Middle frontal gyrus (tissue), 1 donor: ENCODE data around the gene FXYD1.

Experiments used
- DNase-seq: peaks from one replicate; pipeline ENCODE4 v3.0.0-alpha.2; 2015; ENCODE audit warnings: low spot score; ENCODE audit errors: extremely low spot score

The FXYD1 gene

DNA sequence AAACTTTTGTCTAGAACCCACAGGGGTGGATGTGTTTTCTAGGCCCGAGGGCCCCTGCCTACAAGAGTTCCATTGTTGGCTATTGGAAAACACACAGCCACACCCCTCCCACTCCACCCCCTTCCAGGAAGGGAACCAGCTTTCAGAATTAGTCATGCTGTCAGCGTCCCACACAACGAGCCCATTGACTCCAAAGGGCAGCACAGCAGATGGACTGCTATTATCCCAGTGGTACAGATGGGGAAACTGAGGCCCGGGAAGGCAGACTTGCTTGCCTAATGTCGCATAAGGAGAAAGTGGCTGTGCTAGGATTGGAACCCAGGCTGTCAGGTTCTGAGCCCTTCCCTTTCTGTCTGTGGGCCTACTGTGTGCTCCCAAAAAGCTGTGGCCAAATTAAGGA is 31.1 kb upstream of the FXYD1 start:
- peak; percentile 71 for DNase-seq

DNA sequence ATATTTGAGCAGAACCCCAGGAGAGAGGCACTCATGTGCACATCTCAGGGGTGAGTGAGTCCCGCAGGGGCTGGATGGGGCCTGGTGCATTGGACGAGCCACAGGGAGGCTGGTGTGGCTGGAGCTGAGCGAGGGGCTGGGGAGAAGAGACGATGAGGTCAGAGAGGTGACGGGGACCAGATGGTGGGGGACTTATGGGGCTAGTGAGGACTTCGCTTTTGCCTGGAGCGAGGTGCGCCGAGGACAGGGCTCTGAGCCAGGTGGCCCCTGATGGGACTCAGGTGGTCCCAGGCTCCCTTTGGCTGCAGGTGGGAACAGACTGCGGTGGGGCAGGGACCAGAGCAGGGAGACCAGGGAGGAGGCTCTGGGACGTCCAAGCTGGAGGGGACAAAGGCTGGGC is 29.9 kb upstream of the FXYD1 start:
- no peak for DNase-seq

DNA sequence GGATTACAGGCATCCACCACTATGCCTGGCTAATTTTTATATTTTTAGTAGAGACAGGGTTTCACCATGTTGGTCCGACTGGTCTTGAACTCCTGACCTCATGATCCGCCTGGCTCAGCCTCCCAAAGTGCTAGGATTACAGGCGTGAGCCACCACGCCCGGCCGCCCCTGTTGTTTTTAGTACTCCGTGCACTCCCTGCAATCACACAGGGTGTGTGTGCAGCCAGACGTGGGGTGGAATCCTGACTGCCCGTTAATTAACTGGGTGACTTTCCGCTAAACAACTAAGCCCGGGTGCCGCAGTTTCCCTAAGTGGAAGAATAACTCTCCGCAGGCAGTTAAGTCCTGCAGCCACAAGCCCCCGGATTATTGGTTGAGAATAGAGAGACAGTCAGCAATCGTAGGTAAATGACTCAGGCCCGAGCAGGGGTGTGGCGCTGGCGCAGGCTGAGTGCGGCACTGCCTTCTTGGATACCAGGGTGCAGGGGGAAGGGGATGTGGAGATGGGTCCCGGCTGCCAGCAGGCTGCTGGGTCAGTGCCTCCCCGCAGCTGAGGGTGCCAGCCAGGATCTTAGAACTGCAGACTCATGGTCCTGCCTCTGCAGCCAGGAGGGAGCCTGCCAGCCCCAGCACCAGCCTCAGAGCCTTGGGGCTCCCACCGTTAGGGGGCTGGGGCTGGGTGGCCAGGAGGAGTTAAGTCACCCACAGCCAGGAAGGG is 29.1 kb upstream of the FXYD1 start:
- no peak for DNase-seq

DNA sequence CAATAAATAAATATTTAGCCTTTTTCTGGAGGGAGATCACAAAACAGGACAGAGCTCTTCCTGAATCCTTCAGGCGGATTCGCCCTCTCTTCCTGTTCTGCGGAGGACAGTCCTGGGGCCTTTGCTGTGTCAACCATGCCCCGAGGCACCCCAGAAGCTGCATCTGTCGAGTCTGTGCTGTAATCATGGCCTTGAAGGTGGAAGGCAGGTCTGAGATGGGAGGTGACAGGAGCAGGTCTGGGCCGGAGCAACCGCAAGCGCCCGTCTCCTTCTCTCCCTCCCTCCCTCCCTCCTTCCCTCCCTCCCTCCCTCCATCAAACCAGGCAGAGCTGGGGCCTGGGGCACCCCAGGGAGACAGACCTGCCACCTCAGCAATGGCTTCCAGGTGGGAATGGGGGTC is 27.6 kb upstream of the FXYD1 start:
- DNase-seq: no peak

DNA sequence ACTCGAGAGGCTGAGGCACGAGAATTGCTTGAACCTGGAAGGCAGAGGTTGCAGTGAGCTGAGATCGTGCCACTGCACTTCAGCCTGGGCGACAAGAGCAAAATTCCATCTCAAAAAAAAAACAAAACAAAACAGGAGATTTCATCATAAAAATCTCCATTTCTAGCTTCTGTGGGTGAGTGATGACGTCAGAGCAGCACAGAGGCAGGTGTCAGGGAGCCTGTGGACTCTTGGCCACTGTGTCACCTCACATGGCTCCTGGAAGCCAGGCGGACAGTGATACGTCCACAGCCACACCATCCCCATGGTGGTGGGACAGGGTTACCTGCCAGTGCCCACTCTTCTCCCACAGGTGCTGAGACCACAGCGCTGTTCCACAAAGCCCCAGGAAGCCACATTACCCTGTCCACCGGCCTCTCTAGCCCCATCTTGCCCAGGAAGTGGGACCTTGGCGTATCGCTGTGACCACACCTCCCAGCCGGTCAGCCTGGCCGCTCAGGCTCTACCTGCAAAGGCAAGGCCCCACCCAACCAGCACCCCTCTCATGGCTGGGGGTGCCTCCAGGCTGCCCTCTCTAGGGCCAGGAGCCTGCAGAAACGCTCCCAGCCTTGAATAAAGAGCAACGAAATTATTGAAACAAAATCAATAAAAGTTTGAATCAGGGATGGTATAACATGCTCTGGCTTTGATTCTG is 25.5 kb upstream of the FXYD1 start:
- DNase-seq: no peak

DNA sequence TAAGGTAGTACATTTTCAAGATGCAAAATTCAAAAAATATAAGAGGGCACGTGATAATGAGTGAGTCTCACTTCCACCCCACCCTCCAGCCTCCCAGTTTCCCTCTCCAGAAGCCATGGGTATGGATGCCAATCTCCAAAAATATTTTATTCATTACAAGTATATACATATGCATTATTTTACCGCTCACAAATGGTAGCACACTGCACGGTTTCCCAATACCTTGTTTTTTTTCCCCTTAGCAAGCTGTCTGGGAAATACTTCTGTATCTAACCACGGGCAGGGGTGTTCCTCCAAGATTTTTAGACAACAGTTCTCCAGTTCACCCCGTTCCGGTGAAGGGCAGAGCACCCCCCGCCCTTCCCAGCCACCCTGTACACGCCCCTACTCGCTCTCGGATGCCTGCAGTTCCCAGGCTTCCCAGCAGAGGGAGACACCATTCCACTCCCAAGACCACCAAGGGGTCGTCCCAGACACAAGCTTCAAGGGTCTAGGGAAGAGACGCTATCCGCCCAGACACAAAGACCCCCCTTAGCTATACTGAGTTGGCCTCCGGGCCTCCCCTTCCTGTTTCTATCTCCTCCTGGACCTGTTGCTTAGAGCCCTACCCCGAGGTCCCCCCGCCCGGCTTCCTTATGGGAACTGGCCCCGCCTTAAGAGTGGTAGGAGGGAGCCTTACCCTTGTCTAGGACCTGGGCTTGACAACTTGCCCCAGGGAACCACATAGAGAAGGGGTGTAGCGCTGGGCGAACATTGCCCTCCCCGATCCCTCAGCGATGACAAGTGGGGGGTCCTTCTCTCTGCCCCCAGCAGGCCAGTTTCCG is 24.1 kb upstream of the FXYD1 start:
- no peak for DNase-seq

DNA sequence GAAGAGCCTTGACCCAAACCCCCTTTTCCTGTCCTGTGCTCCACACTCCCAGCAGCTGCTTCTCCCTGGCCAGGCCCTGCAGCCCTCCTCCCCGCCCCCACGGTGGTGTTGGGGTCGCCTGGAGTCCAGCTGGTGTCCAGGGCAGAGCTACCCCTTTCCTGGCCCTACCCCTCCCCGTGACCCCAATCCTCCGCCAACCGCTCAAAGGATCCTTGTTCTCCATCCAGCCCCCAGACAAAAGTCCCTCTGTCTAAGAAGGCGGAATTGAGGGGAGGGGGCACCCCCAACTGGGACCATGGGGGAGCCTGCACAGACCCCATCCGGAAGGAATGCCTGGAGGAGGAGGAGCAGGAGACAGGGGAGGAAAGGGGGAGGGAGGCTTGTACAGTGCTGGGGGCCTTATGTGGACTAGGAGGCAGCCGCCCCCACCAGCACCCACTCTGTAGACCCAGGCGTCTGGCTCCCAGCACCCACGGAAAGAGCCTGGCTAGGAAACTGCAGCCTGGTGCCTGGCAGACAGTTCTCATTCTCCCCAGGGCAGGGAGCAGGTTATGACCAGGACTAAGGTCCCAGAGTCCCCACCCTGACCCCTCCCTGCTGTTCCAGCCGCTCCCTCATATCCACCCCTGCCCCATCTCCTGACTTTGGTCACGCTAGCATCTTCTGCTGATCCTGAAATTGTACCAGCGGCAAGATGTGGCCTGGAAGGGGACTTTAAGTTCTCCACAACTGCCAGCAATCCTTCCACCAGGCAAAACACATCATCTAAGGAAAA is 23.3 kb upstream of the FXYD1 start, which contains the start of gene FXYD3:
FXYD3 (plus strand) TSS at position 647 of the 775 bp plus-strand sequence. CDS start 3,554 bp downstream, outside the sequence.
- DNase-seq: peak; percentile 48

DNA sequence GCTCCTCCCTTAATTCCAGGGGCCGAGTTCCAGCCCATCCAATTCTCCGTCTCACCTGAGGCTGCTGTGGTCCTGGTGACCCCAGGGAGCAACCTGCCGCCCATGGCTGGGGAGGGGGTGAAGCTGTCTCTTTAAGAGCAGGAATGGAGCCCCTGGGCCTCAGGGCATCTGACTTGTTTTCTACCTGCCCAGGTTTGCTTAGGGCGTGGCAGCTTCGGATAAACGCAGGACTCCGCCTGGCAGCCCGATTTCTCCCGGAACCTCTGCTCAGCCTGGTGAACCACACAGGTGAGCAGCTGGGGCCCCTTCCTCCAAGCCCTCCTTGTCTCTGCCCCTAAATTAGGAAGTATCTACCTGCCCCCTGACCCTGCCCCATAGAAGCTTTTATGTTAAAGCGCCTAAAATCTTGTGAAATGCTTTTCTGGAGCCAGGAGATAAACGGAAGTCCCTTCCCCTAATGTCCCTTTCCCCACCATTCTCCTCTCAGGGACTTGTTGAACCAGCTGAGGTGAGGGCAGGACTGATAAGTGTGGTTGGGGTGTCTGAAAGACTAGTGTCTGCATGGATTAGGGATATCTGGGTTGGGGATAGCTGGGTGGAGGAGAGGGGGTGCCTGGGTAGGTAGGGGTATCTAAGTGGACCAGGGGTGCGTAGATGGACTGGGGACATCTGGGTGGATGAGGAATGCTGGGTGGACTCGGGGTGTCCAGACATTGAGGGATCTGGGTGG is 22.4 kb upstream of the FXYD1 start:
- no peak for DNase-seq

DNA sequence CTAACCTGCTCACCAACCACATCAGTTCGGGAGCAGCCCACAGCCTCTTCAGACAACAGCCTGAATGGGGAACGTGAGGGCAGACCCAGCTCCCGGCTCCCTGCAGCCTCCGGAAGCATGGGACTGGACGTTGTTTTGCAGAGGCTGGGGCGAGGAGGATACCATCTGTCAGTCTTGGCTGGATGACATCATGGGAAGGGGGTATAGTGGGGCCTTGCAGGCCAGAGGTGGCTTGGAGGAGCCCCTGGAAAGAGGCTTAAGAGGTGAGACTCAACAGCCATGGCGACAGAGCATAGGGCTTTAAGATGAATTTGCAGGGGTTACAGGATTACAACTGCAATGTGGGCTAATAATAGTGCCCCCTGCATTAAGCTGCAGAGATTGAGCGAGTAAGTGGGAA is 21.5 kb upstream of the FXYD1 start:
- DNase-seq: no peak

DNA sequence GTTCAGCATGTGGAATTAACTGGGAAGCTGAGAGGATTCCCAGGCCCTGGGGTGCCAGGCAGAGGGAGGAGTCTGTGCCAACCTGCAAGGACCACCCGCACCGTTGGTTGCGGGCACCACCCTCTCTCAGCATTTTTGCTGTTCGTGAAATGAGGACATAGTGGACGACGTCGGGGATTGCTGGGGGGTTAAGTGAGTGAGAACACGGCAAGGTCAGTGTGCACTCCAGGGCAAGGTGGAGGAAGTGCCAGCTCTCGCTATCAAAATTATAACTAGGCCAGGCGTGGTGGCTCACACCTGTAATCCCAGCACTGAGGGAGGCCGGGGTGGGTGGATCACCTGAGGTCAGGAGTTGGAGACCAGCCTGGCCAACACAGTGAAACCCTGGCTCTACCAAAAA is 20.8 kb upstream of the FXYD1 start:
- no peak for DNase-seq

DNA sequence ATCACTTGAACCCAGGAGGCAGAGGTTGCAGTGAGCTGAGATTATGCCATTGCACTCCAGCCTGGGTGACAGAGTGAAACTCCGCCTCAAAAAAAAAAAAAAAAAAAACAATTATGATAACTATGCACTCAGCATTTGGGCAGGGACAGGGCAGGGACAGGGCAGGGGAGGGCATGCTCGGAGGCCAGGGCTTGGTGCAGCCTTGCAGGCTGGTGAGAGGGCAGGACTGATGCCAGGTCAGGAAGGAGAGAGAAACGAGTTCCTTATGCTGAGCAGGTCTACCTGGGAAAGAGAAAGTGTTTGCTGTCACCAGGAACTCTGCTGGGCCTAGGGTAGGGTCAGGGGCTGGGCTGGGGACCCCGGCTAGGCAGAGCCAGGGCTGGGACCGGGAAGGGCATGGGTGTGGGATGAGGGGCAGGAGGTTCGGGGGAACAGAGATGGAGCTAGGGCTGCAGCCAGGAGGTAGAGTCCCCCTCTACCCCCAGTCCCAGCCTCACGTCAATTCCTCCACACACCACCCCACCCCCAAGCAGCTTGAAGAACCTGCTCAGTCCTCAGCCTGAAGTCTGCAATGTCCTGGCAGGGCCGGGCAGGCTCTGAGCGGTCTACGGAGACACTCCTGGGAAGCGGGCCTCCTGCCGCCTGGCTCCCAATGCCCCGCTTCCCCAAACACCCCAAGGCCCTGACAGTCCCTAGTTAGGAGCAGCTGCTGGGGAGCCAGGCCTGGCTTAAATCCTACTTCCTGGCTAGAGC is 20.2 kb upstream of the FXYD1 start:
- DNase-seq: no peak

DNA sequence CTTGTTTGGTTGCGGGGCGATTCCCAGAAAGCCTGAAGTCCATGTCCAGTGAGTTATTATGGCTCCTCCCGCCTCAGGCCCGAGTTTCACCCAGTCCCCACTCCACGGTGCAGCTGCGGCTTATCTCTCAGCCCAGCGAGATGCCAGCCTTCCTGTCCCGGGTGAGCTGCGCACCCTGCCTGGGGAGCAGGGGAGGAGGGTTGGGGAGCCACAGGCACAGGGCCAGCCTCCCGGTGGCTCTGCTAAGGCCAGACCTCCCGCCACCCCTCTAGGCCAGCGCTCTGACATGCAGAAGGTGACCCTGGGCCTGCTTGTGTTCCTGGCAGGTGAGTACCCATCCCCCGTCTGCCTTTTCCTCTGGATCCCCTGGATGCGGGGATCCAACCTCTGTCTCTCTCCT is 19.5 kb upstream of the FXYD1 start:
- no peak for DNase-seq

DNA sequence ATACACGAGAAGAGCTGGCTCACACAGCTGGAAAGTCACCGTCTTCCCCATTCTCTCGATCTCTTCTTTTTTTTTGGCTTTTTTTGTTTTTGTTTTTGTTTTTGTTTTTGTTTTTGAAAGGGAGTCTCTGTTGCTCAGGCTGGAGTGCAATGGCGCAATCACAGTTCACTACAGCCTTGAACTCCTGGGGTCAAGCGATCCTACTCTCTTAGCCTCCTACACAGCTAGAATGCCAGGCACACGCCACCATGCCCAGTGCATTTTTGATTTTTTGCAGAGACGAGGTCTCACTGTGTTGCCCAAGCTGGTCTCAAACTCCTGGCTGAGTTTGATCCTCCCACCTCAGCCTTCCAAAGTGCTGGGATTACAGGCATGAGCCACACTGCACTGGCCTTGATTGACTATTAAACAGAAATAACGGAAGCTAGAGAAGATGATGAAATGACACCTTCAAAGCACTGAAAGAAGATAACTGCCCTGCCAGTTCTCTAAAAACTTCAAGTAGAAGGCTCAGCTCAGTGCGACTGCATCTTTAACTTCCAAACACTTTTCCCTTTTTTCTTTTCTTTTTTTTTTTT is 19.0 kb upstream of the FXYD1 start:
- DNase-seq: no peak

DNA sequence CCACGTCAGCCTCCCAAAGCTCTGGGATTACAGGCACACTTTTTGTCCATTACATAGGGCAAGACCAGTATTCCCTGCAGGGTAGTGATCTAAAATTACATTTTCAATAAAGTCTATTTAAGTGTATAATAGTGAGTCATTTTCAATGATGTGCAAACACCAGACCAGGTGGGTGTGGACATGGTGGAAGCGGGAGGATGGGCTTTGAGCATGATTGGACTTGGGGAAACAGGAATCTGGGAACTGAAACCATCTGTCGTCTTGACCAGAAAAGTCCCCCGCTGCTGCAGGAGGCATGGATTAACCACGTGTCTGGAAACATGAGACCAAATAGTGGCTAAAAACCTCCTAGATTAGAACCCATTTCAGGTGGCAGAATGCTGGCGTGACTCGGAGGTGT is 18.1 kb upstream of the FXYD1 start:
- no peak for DNase-seq

DNA sequence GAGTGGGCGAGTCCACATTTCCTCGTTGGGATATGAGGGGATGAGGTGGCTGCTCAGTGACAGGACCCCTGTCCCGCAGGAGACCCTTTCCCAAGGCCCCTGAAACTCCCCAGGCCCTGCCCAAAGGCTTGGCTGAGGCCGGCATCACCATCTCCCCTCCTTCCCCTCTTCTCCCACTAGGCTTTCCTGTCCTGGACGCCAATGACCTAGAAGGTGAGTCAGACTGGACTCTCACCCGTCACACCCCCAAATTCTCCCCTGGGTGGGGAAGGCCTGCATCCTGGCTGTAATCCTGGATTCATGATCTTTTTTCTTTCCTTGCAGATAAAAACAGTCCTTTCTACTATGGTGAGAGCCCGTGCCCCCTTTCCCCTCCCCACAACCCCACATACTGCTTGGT is 17.7 kb upstream of the FXYD1 start:
- no peak for DNase-seq

DNA sequence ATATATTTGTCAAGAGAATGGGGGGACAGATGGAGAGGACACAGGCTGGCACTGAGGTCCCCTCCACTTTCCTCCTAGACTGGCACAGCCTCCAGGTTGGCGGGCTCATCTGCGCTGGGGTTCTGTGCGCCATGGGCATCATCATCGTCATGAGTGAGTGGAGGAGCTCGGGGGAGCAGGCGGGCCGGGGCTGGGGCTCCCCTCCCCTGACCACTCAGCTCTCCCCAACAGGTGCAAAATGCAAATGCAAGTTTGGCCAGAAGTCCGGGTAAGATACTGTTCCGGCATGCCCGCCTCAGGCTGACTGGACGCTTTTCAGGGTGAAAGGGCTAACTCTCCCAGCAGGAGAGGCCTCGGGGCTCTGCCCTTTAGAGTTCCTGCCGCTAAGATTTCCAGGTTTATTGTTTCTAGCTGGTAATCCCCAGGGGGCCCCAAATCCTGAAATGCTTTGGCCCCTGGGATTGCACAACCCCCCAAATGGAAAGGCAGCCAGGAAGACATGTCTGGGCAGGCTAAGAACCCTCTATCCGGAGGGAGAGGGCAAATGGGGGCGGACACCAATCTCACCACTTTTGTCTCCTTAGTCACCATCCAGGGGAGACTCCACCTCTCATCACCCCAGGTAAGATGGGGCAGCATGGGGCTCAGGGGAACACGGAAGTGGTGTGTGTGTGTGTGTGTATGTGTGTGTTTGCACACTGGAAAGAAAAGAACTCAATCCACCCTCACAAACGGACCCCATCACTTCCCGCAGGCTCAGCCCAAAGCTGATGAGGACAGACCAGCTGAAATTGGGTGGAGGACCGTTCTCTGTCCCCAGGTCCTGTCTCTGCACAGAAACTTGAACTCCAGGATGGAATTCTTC is 15.7 kb upstream of the FXYD1 start:
- no peak for DNase-seq

DNA sequence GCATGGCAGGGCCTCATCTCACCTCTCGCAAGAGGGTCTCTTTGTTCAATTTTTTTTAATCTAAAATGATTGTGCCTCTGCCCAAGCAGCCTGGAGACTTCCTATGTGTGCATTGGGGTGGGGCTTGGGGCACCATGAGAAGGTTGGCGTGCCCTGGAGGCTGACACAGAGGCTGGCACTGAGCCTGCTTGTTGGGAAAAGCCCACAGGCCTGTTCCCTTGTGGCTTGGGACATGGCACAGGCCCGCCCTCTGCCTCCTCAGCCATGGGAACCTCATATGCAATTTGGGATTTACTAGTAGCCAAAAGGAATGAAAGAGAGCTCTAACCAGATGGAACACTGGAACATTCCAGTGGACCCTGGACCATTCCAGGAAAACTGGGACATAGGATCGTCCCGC is 15.1 kb upstream of the FXYD1 start:
- DNase-seq: no peak
